Gastroesophageal sphincter (tissue), 4 donors: ENCODE data around the gene RIOK2. TPM values are rescaled to one million over a fixed set of nuclear protein-coding genes. Genes with fewer than 3 reads are reported as not detected.

Experiments
- ATAC-seq: fragments of 150-250 bp; one replicate; pipeline ENCODE4 v1.9.1; 2016; ENCODE audit warnings: mild to moderate bottlenecking, moderate library complexity
- H3K27ac ChIP-seq, 4 donors: fragments of 200-600 bp; sonication (generic) in 3 of 4; 1 replicate in 3 of 4; 2 replicates in 1 of 4; pipeline ENCODE4 v1.5.1; 2016 to 2019
- H3K27me3 ChIP-seq: fragments of 200-600 bp; sonication (generic); one replicate; pipeline ENCODE4 v1.5.1; 2019
- H3K36me3 ChIP-seq, 2 donors: fragments of 200-600 bp; sonication (generic); one replicate each; pipeline ENCODE4 v1.5.1; 2019; ENCODE audit warnings: control low read depth in 1 of 2
- H3K4me1 ChIP-seq, 3 donors: fragments of 200-600 bp; sonication (generic); 1 replicate in 2 of 3; 2 replicates in 1 of 3; pipeline ENCODE4 v1.5.1; 2016 to 2019; ENCODE audit warnings: control low read depth in 2 of 3
- H3K4me3 ChIP-seq, 2 donors: fragments of 200-600 bp; sonication (generic); one replicate each; pipeline ENCODE4 v1.5.1; 2019; ENCODE audit warnings: mild to moderate bottlenecking in 1 of 2, moderate library complexity in 1 of 2
- H3K9me3 ChIP-seq, 3 donors: fragments of 200-600 bp; sonication (generic); one replicate each; pipeline ENCODE4 v1.5.1; 2017 to 2019; ENCODE audit warnings: control low read depth in 2 of 3
- EP300 ChIP-seq: sonication (generic); formaldehyde crosslinking; IDR thresholded peaks from one replicate; pipeline ENCODE4 v1.6.1; 2017; ENCODE audit warnings: antibody characterized with exemption, mild to moderate bottlenecking
- POLR2A ChIP-seq, 2 donors: fragments of 450-650 bp; IDR thresholded peaks; one replicate each; pipeline ENCODE4 v1.6.1; 2017; ENCODE audit warnings: antibody characterized with exemption in 2 of 2, mild to moderate bottlenecking in 2 of 2, moderate library complexity in 1 of 2
- POLR2AphosphoS5 ChIP-seq: sonication (generic); formaldehyde crosslinking; IDR thresholded peaks from one replicate; pipeline ENCODE4 v1.6.1; 2017; ENCODE audit warnings: antibody characterized with exemption
- WGBS, 2 donors: methylation state at CpG; one replicate each; pipeline ENCODE4 v1.1.5; 2018; ENCODE audit warnings: low coverage in 1 of 2; 5-methylcytosine and 5-hydroxymethylcytosine counted together
- total RNA-seq, 4 donors: library from RNA; depleted of rRNA; stranded (reverse); fragments of >200 nt; gene quantifications; one replicate each; pipeline ENCODE4 v1.1.0, GENCODE V29; 2016
- TF ChIP-seq, protein P1 (sequence below), 4 experiments: fragments of 200-600 bp in 2 of 4; fragments of 450-650 bp in 2 of 4; sonication (generic) in 1 of 4; IDR thresholded peaks; one replicate each; pipeline ENCODE4 v1.5.1; 2017 to 2019; ENCODE audit warnings: antibody characterized with exemption in 4 of 4, mild to moderate bottlenecking in 2 of 4, moderate library complexity in 2 of 4

The RIOK2 gene
- total RNA-seq, 4 donors from 2014 or later = 11.2 to 45.9 (median 26.0) TPM

DNA sequence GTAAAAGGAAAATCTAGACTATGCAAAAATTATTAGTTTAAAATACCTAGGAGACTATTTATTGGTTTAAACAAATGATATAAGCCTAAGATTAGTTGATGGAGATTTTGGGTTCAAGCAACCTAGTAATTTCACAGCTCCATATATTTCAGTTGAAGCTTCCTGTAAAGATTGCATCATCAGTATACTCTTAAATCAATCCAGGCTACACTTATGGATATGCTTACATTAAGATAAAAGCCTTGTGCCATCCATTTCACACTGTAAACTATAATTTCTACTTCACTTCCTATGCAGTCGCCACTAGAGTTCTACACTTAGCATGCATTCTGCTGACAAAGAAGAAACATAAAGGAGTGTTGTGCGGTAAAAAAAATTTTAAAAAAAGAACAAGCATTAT is 33.3 kb downstream of the RIOK2 start:
- WGBS, 2 donors = 70 to 92% methylated on average over 2 of the region's 2 CpGs
- no peak for TF ChIP-seq EP300
- H3K36me3 ChIP-seq = no peaks in the 10 kb centered on the region
- H3K9me3 ChIP-seq = no peaks in the 10 kb centered on the region
- ATAC-seq = no peak
- no peaks in the 10 kb centered on the region for H3K4me1 ChIP-seq
- H3K4me3 ChIP-seq = no peak overlapping the region
- no peaks in the 10 kb centered on the region for H3K27me3 ChIP-seq
- no peak overlapping the region for H3K27ac ChIP-seq

DNA sequence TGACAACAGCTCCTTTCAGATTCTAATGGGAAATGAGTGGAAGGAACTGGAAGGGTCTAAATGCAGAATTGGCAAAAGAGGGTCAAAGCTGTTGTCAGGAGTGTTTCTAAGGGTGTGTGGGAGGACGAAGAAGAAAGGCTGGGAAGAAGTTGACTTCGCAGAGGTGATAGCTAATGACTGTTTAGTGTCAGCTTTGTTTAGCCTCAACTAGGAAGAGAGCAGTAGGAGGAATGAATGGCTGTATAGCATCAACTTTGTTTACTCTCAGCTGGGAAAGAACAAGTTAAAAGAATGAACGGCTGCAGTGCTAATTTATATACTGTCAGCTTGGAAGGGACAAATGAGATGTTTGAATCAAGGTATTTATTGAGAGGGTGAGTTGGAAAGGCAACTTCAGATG is 34.8 kb downstream of the RIOK2 start:
- TF ChIP-seq POLR2A (IDR thresholded peaks at IDR 0.05) (no peak), EP300 (no peak), POLR2AphosphoS5 (no peak)
- TF ChIP-seq, protein P1, sequence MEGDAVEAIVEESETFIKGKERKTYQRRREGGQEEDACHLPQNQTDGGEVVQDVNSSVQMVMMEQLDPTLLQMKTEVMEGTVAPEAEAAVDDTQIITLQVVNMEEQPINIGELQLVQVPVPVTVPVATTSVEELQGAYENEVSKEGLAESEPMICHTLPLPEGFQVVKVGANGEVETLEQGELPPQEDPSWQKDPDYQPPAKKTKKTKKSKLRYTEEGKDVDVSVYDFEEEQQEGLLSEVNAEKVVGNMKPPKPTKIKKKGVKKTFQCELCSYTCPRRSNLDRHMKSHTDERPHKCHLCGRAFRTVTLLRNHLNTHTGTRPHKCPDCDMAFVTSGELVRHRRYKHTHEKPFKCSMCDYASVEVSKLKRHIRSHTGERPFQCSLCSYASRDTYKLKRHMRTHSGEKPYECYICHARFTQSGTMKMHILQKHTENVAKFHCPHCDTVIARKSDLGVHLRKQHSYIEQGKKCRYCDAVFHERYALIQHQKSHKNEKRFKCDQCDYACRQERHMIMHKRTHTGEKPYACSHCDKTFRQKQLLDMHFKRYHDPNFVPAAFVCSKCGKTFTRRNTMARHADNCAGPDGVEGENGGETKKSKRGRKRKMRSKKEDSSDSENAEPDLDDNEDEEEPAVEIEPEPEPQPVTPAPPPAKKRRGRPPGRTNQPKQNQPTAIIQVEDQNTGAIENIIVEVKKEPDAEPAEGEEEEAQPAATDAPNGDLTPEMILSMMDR (IDR thresholded peaks at IDR 0.05) = no peak
- Histone ChIP-seq H3K9me3 (no peaks in the 10 kb centered on the region), H3K27ac (no peak overlapping the region), H3K36me3 (no peaks in the 10 kb centered on the region), H3K4me3 (no peak overlapping the region), H3K4me1 (no peaks in the 10 kb centered on the region), H3K27me3 (no peaks in the 10 kb centered on the region)
- ATAC-seq = no peak
- WGBS, 2 donors = 16 to 19% methylated on average over 3 of the region's 3 CpGs

GRCh38 chr5:97143704-97144103 is 39.3 kb downstream of the RIOK2 start:
- ATAC-seq = no peak
- peaks cover 0 to 7% (median 0%) of the 10 kb centered on the region in 3 donors for H3K4me1 ChIP-seq
- no peaks in the 10 kb centered on the region for H3K27me3 ChIP-seq
- TF ChIP-seq, protein P1 (IDR thresholded peaks at IDR 0.05) = no peak
- no peak for TF ChIP-seq POLR2AphosphoS5
- H3K4me3 ChIP-seq = no peak overlapping the region
- no peaks in the 10 kb centered on the region for H3K9me3 ChIP-seq
- no peaks in the 10 kb centered on the region for H3K36me3 ChIP-seq
- no peak overlapping the region for H3K27ac ChIP-seq
- WGBS, 2 donors = no CpG with 5 or more reads among the region's 2 CpGs

DNA sequence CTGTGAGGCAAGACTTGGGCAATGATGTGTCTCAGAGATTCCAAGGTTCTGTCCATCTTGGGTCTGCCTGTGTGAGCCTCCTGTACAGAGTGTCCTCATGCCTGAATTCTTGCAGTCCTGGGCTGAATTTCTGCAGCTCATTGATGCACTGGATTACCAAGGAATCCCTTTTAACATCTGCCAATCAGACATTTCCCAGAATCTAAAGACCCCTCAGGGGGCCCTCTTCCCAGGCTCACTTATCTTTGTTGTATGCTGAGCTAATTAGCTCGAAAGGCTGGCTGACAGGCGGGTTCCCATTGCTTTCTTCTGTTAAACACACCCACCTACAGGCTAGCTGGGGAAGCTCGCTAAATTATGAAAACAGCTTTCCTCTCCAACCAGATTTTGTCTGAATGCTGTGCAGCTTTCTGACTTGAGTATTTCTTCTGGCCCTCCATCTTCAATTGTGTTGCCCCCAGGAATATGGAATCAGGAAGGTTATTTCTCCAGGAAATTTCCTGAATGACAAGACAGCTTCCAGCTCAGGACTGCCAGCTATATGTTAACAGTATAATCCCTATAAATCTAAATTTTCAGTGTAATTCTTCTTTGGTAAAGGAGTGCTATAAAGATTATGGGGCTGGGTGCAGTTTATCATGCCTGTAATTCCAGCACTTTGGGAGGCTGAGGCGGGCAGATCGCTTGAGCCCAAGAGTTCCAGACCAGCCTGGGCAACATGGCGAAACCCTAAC is 40.4 kb downstream of the RIOK2 start, which contains the start of gene LIX1:
Gene LIX1 (minus strand): TSS at position 91 of the 734 bp plus-strand sequence. CDS start 35 bp downstream, at position 56.
- no peak for TF ChIP-seq POLR2A (IDR thresholded peaks at IDR 0.05)
- no peak for TF ChIP-seq EP300
- peak; percentile 28 for TF ChIP-seq POLR2AphosphoS5
- TF ChIP-seq, protein P1 (IDR thresholded peaks at IDR 0.05) = peak; percentile 8 to 59 (median 42)
- Histone ChIP-seq H3K4me3 (no peak within 1 kb of the TSS), H3K9me3 (no peaks in the 10 kb centered on the region), H3K27me3 (no peaks in the 10 kb centered on the region), H3K27ac (no peak within 1 kb of the TSS), H3K4me1 (peaks cover 0 to 7% (median 0%) of the 10 kb centered on the region in 3 donors), H3K36me3 (no peaks in the 10 kb centered on the region)
- 20 to 46% methylated on average over 1 to 5 of the region's 6 CpGs for WGBS, 2 donors
- peak; percentile 92 for ATAC-seq

GRCh38 chr5:97141539-97141938 is 41.5 kb downstream of the RIOK2 start:
- Histone ChIP-seq H3K36me3 (no peaks in the 10 kb centered on the region), H3K4me1 (peaks cover 0 to 7% (median 0%) of the 10 kb centered on the region in 3 donors), H3K4me3 (no peak overlapping the region), H3K27ac (no peak overlapping the region), H3K27me3 (no peaks in the 10 kb centered on the region), H3K9me3 (no peaks in the 10 kb centered on the region)
- no peak for TF ChIP-seq EP300
- no peak for TF ChIP-seq POLR2A (IDR thresholded peaks at IDR 0.05)
- no peak for TF ChIP-seq POLR2AphosphoS5
- TF ChIP-seq, protein P1 (IDR thresholded peaks at IDR 0.05) = no peak
- WGBS, 2 donors = 76 to 79% methylated on average over 2 of the region's 2 CpGs
- no peak for ATAC-seq
